ENCODE data around the gene POLK.

DNA sequence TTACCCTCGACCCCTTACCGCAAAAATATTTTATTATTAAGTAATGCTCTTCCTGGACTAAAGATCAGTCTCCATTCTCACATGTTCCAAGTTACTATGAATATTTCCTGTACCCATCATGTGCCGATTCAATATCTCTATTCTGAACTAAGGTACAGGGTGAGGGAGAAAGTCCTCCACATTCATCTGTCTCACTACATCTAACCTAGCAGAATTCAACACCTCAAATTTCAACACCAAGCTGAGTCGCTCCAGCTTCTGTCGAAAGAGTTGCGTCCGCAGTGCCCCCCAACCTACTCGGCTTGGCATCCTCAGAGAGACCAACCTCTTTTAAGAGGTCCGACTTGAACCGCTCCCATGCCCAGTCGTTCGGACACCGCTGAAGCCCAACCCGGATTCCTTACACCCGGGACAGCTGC is 1.3 kb upstream of the POLK start:
- TF ChIP-seq EZH2phosphoT487 (IDR thresholded peaks at IDR 0.05; ENCODE audit: insufficient read depth, low read depth) (no peak), EZH2 (IDR thresholded peaks at IDR 0.05; ENCODE audit: insufficient read depth, poor library complexity, severe bottlenecking) (no peak)
